ENCODE measurements around the gene CALCOCO2. TPM values are rescaled to one million over a fixed set of nuclear protein-coding genes. Genes with fewer than 3 reads are reported as not detected.
A peak's percentile ranks its signal among the peaks of the same experiment; 100 is the strongest.

CALCOCO2 gene
- total RNA-seq, 2 donors from 2014 or later, result 112 to 152 TPM

DNA sequence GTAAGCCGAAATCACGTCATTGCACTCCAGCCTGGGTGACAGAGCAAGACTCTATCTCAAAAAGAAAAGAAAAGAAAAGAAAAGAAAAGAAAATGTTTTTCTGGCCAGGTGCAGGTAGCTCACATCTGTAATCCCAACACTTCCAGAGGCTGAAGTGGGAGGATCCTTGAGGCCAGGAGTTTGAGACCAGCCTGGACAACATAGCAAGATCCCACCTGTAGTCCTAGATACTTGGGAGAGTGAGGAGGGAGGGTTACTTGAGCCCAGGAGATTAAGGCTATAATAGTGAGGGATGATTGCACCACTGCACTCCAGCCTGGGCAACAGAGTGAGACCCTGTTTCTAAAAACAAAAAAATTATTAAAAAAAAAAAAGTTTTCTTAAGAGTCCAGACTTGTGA, 59.3 kb downstream of the CALCOCO2 start:
- Histone ChIP-seq H3K4me1 (peaks cover 0 to 24% of the 10 kb centered on the region in 2 donors), H3K9me3 (no peaks in the 10 kb centered on the region), H3K27me3 (no peaks in the 10 kb centered on the region)

DNA sequence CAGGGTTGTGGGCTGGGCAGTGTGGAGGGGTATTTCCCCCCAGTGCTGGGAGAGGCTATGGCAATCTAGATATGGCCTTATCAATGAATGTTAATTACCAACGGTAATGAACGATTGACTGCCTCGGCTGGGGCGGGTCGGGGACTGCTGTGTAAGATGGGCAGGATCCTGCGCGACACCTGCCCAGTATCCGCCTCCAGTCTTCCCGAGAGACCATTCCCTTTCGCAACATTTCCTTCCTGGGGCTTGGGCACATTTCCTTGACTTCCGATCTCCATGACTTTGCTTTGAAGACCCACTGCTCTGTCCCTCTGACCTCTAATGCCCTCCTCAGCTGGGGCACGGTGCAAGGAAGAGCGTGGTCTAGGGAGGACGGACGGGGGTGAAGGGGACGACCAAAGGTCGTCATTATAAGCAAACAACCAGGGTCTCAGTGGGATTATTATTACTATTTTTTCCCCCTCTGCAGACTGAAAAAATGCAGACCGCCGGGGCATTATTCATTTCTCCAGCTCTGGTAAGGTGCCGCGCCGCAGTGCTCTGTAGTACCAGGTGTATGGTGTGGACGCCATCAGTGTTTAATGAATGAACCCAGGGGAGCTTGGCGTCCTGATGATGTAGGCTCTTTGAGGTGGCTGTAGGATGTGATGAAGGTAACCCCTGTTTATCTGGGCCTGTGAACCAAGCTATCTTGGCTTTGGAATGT, 62.3 kb downstream of the CALCOCO2 start:
- Histone ChIP-seq H3K27ac (peak overlapping the region; percentile 85 to 86), H3K4me3 (peak overlapping the region; percentile 73 to 79), H3K27me3 (no peaks in the 10 kb centered on the region), H3K36me3 (peaks cover 29% of the 10 kb centered on the region), H3K4me1 (peaks cover 0 to 24% of the 10 kb centered on the region in 2 donors), H3K9me3 (no peaks in the 10 kb centered on the region)
- TF ChIP-seq, protein P1, sequence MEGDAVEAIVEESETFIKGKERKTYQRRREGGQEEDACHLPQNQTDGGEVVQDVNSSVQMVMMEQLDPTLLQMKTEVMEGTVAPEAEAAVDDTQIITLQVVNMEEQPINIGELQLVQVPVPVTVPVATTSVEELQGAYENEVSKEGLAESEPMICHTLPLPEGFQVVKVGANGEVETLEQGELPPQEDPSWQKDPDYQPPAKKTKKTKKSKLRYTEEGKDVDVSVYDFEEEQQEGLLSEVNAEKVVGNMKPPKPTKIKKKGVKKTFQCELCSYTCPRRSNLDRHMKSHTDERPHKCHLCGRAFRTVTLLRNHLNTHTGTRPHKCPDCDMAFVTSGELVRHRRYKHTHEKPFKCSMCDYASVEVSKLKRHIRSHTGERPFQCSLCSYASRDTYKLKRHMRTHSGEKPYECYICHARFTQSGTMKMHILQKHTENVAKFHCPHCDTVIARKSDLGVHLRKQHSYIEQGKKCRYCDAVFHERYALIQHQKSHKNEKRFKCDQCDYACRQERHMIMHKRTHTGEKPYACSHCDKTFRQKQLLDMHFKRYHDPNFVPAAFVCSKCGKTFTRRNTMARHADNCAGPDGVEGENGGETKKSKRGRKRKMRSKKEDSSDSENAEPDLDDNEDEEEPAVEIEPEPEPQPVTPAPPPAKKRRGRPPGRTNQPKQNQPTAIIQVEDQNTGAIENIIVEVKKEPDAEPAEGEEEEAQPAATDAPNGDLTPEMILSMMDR (IDR thresholded peaks at IDR 0.05), result no peak
- DNase-seq (ENCODE audit: low spot score), result no peak

More for the DNA sequence above, 59.3 kb downstream of the CALCOCO2 start:
- Histone ChIP-seq H3K36me3 (peaks cover 3% of the 10 kb centered on the region), H3K4me3 (no peak overlapping the region), H3K27ac (no peak overlapping the region)
- TF ChIP-seq, protein P1 (IDR thresholded peaks at IDR 0.05), result no peak
- no peak for DNase-seq (ENCODE audit: low spot score)

- peaks cover 29% of the 10 kb centered on the region for H3K36me3 ChIP-seq
- no peak for DNase-seq (ENCODE audit: low spot score)
- H3K27me3 ChIP-seq, result no peaks in the 10 kb centered on the region
- H3K9me3 ChIP-seq, result no peaks in the 10 kb centered on the region
- H3K4me3 ChIP-seq, result peak overlapping the region; percentile 73 to 79
- H3K4me1 ChIP-seq, result peaks cover 0 to 24% of the 10 kb centered on the region in 2 donors
- TF ChIP-seq, protein P1 (IDR thresholded peaks at IDR 0.05), result no peak
- peak overlapping the region; percentile 85 to 86 for H3K27ac ChIP-seq
Measured at GRCh38 chr17:48893646-48894508, 63.0 kb downstream of the CALCOCO2 start.

DNA sequence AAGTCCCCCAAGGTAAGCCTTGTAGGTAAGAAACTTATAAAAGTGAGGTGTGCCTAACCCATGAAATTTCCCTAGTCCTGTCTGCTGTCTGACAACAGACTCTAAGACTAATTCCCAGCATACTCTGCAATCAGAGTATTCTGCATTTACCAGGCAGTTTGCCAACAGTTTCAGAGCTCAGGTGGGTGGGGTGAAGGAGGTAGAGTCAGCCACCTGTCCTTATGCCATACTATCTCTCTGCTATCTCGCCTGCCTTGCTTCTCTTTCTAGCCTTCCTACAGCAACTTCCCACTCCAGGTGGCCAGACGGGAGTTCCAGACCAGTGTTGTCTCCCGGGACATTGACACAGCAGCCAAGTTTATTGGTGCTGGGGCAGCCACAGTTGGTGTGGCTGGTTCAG, 64.1 kb downstream of the CALCOCO2 start:
- H3K9me3 ChIP-seq, result no peaks in the 10 kb centered on the region
- H3K27ac ChIP-seq, result no peak overlapping the region
- H3K4me1 ChIP-seq, result peaks cover 0 to 24% of the 10 kb centered on the region in 2 donors
- H3K36me3 ChIP-seq, result peaks cover 29% of the 10 kb centered on the region
- DNase-seq (ENCODE audit: low spot score), result no peak
- TF ChIP-seq, protein P1 (IDR thresholded peaks at IDR 0.05), result no peak
- H3K27me3 ChIP-seq, result no peaks in the 10 kb centered on the region
- H3K4me3 ChIP-seq, result no peak overlapping the region

- Histone ChIP-seq H3K4me1 (no peaks in the 10 kb centered on the region), H3K27me3 (no peaks in the 10 kb centered on the region), H3K4me3 (no peak overlapping the region), H3K27ac (no peak overlapping the region), H3K9me3 (no peaks in the 10 kb centered on the region), H3K36me3 (peaks cover 14% of the 10 kb centered on the region)
- TF ChIP-seq, protein P1 (IDR thresholded peaks at IDR 0.05), result no peak
- no peak for DNase-seq (ENCODE audit: low spot score)
Measured at GRCh38 chr17:48901241-48901640, 70.4 kb downstream of the CALCOCO2 start.
